Fibroblast of the aortic adventitia (primary cell): ENCODE data around the gene ABHD1. TPM values are rescaled to one million over a fixed set of nuclear protein-coding genes. Genes with fewer than 3 reads are reported as not detected.
A peak's percentile ranks its signal among the peaks of the same experiment; 100 is the strongest.

Source experiments
- DNase-seq: peaks from one replicate; pipeline ENCODE4 v3.0.0-alpha.2; 2010; ENCODE audit warnings: low read depth
- H3K4me3 ChIP-seq: 2 replicates; pipeline ENCODE4 v1.5.1; 2011; ENCODE audit warnings: low read depth, mild to moderate bottlenecking, control low read depth, low read length, moderate library complexity
- CTCF ChIP-seq: IDR thresholded peaks from 2 replicates; pipeline ENCODE4 v1.5.1; 2011; ENCODE audit warnings: mild to moderate bottlenecking, low read length, control low read depth, inconsistent platforms; ENCODE audit not compliant: insufficient read depth
- total RNA-seq: library from RNA; depleted of rRNA; stranded (reverse); fragments of >200 nt; gene quantifications from 2 replicates; pipeline ENCODE4 v1.2.3, GENCODE V29; 2012; ENCODE audit warnings: low replicate concordance

The ABHD1 gene
- total RNA-seq, 1 donor: 0.09 TPM

DNA sequence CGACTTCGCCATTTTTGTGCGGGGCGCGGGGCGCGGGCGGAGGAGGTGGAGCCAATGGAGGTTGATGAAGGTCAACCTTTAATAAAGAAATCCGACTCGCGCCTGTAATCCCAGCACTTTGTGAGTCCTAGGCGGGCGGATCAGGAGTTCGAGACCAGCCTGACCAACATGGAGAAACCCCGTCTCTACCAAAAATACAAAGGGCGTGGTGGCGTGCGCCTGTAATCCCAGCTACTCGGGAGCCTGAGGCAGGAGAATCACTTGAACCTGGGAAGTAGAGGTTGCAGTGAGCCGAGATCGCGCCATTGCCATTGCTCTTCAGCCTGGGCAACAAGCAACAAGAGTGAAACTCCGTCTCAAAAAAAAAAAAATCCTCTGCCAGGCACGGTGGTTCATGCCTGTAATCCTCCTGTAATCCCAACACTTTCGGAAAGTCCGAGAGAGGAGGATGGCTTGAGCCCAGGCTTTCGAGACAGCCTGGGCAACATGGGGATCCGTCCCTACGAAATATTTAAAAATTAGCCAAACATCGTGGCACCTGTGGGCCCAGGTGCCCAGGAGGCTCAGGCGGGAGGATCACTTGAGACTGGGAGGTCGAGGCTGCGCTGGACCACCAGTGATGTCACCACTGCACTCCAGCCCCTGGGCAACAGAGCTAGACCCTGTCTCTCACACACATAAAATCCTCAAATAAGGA, 11.3 kb downstream of the ABHD1 start:
- no peak for DNase-seq
- no peak for TF ChIP-seq CTCF
- peak overlapping the region; percentile 35 for H3K4me3 ChIP-seq

DNA sequence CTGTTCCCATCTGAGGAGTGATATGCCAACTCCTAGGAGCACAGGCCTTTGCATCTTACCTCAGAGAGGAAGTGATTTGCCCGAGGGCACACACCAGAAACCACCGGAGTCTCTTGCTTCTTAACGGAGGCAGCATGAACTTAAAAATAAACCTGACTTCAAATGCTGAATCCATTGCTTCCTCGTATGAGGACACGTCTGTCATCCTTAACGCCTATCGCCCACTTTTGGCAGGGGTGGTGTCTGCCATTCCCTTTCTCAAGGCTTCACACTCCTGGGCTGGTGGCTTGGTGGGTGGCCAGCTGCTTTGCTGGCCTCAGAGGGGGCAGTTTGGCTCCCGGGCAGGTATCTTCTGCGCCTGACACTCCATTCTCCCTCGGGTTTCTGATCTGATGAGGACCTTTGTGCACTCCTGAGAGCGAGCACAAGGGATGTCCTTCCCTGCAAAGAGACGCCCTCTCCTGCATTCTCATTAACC, 11.9 kb downstream of the ABHD1 start:
- TF ChIP-seq CTCF: no peak
- no peak for DNase-seq
- H3K4me3 ChIP-seq: no peak overlapping the region

- no peak for DNase-seq
- no peak for TF ChIP-seq CTCF
- H3K4me3 ChIP-seq: no peak overlapping the region
Observed at GRCh38 chr2:27136751-27137150, 13.1 kb downstream of the ABHD1 start.

GRCh38 chr2:27137322-27137935, 13.8 kb downstream of the ABHD1 start:
- DNase-seq: no peak
- H3K4me3 ChIP-seq: no peak overlapping the region
- TF ChIP-seq CTCF: no peak

GRCh38 chr2:27138111-27138510, 14.5 kb downstream of the ABHD1 start:
- no peak for TF ChIP-seq CTCF
- no peak for DNase-seq
- no peak overlapping the region for H3K4me3 ChIP-seq

DNA sequence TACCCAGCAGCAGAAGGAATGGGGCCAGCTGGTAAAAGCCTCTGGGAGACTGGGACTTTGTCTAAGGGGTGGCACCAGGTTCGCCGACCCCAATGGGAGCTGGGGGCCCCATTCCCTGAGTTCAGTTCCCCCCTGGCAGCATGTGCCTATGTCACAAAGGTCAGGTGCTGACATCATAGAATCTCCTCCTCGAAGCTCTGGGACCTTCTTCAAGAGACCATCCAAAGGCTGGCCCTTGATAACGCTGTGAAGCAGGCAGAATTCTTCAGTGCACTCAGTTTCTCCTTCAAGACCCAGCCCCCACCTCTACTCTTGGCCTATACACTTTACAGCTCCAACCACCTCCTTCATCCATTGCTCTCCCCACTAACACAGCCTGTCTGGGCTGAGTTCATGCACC, 15.7 kb downstream of the ABHD1 start, which contains the start of gene PRR30:
Gene PRR30, minus strand, starts transcription at position 101 of the 400 bp plus-strand sequence. CDS start 1,081 bp downstream, outside the sequence.
- DNase-seq: no peak
- TF ChIP-seq CTCF: no peak
- H3K4me3 ChIP-seq: no peak within 1 kb of the TSS
